ENCODE measurements around the gene SCN4A. TPM values are rescaled to one million over a fixed set of nuclear protein-coding genes. Genes with fewer than 3 reads are reported as not detected.

Gene SCN4A
- total and polyA plus RNA-seq, 2 of the 13 experiments (the other 11 are each of a cell fraction or from before 2014, with no cell fraction given), result 0.02 to 0.03 TPM

- Histone ChIP-seq H3K27me3 (ENCODE audit: control insufficient read depth in 1 of 2, insufficient read depth in 2 of 2, low read length in 2 of 2) (peaks cover 18 to 78% of the 10 kb centered on the region in 2 experiments), H3K27ac (ENCODE audit: extremely low read length, insufficient read depth, low read length) (no peak overlapping the region), H4K20me1 (ENCODE audit: insufficient read depth, low read length) (no peaks in the 10 kb centered on the region; the same call in 1 of the 2 replicates), H3K4me2 (ENCODE audit: low read depth, low read length) (no peak overlapping the region), H3K9ac (ENCODE audit: insufficient read depth, low read depth, low read length) (no peak overlapping the region), H3K4me1 (ENCODE audit: insufficient read depth, low read length) (peaks cover 21% of the 10 kb centered on the region), H3K4me3 (replicated peaks in 1 of 3; ENCODE audit: insufficient read depth in 1 of 3, low read depth in 2 of 3, low read length in 3 of 3) (no peak overlapping the region), H3K9me3 (ENCODE audit: low read length) (no peaks in the 10 kb centered on the region), H2AFZ (ENCODE audit: low read length) (no peak overlapping the region), H3K79me2 (ENCODE audit: insufficient read depth, low read length) (no peaks in the 10 kb centered on the region), H3K36me3 (replicated peaks in 1 of 2; ENCODE audit: control insufficient read depth in 1 of 2, insufficient read depth in 2 of 2, low read length in 2 of 2) (no peaks in the 10 kb centered on the region)
- ChIA-PET CTCF (ENCODE audit: low intra/inter-chr PET ratio, low total read pairs) (no interaction called here), POLR2A (no interaction called here)
- no peak for ATAC-seq
- no peak for TF ChIP-seq RELA (CRISPR knock-in tag; IDR thresholded peaks at IDR 0.05)
- no peak for TF ChIP-seq CENPT (CRISPR knock-in tag; IDR thresholded peaks at IDR 0.05; ENCODE audit: low read depth)
- TF ChIP-seq ZNF773 (CRISPR knock-in tag; IDR thresholded peaks at IDR 0.05; ENCODE audit: borderline replicate concordance), result no peak
- TF ChIP-seq POLR2A (IDR thresholded peaks at IDR 0.05; ENCODE audit: insufficient read depth in 1 of 2, low read depth in 2 of 2, low read length in 2 of 2), result no peak
- TF ChIP-seq, protein P1, sequence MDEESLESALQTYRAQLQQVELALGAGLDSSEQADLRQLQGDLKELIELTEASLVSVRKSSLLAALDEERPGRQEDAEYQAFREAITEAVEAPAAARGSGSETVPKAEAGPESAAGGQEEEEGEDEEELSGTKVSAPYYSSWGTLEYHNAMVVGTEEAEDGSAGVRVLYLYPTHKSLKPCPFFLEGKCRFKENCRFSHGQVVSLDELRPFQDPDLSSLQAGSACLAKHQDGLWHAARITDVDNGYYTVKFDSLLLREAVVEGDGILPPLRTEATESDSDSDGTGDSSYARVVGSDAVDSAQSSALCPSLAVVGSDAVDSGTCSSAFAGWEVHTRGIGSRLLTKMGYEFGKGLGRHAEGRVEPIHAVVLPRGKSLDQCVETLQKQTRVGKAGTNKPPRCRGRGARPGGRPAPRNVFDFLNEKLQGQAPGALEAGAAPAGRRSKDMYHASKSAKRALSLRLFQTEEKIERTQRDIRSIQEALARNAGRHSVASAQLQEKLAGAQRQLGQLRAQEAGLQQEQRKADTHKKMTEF (CRISPR knock-in tag; IDR thresholded peaks at IDR 0.05), result no peak
- TF ChIP-seq IRF1 (CRISPR knock-in tag; IDR thresholded peaks at IDR 0.05; ENCODE audit: low read depth), result no peak
- TF ChIP-seq TOE1 (CRISPR knock-in tag; IDR thresholded peaks at IDR 0.05), result no peak
- no peak for TF ChIP-seq NFRKB (IDR thresholded peaks at IDR 0.05)
- no peak for TF ChIP-seq SMAD1 (CRISPR knock-in tag; IDR thresholded peaks at IDR 0.05; ENCODE audit: borderline replicate concordance, low read depth)
- TF ChIP-seq ZHX1 (CRISPR knock-in tag; IDR thresholded peaks at IDR 0.05; ENCODE audit: low read depth), result no peak
- TF ChIP-seq PLRG1 (conservative IDR thresholded peaks at IDR 0.05), result no peak
- no TSS peak for BruUV-seq (replicated peaks)
- FAIRE-seq, result no peak
- DNase-seq (ENCODE audit: low spot score), result no peak
- in situ Hi-C loops (cut with HindIII; ENCODE audit: extremely low pct_ligation_motif_present, low pct_unique_long_range_greater_than_20kb) (loop anchor here (10.0 kb wide), 1 partner anchor 206 kb away; the partner anchor contains the start of gene ERN1), intact Hi-C loops (cut with micrococcal nuclease; ENCODE audit: unreplicated experiment) (no loop called here)
- WGBS (ENCODE audit: low lambda C conversion rate), result 40% methylated on average over 5 of the region's 10 CpGs
Observed at GRCh38 chr17:63928966-63929695, 43.6 kb downstream of the SCN4A start.

All from HepG2 (cell line).